HepG2 (cell line): Measurements from ENCODE around the gene SEMA3E. TPM values are rescaled to one million over a fixed set of nuclear protein-coding genes. Genes with fewer than 3 reads are reported as not detected.

ENCODE experiments used
- ATAC-seq: fragments of 200-7000 bp; cut with Tn5 transposase; 3 replicates; pipeline ENCODE4 v1.9.1; 2020; ENCODE audit warnings: mild to moderate bottlenecking, moderate library complexity
- BruUV-seq: library from RNA; stranded (reverse); fragments of 400-500 nt; replicated peaks from 2 replicates; lab custom pipeline; 2021; lab: Mats Ljungman, UMichigan
- CTCF ChIA-PET: fragments of 300-600 bp; formaldehyde crosslinking; extraction: SDS; loops from one replicate; lab custom pipeline; 2021; ENCODE audit warnings: low total read pairs, inconsistent platforms, low intra/inter-chr PET ratio; lab: Yijun Ruan, JAX
- POLR2A ChIA-PET: fragments of 350-600 bp; sonication (Branson Sonifier 250); formaldehyde crosslinking; loops from one replicate; lab custom pipeline; 2020; ENCODE audit warnings: antibody characterized with exemption, inconsistent platforms; lab: Yijun Ruan, JAX
- DNase-seq: peaks from one replicate; pipeline ENCODE4 v3.0.0-alpha.2; 2015; ENCODE audit warnings: low spot score
- FAIRE-seq: peaks from 3 replicates; lab custom pipeline; 2011; peaks lifted over from hg19 to GRCh38; lab: Jason Lieb, UNC
- H2AFZ ChIP-seq: one replicate; pipeline ENCODE4 v1.6.1; 2011; ENCODE audit warnings: low read length, inconsistent platforms
- H3K27ac ChIP-seq: fragments of 300-600 bp; 3 replicates; pipeline ENCODE4 v1.8.0; 2011; ENCODE audit warnings: mixed run types, mild to moderate bottlenecking, mixed read lengths, low read length, inconsistent platforms; ENCODE audit not compliant: insufficient read depth; ENCODE audit errors: extremely low read length
- H3K27me3 ChIP-seq, 2 experiments: fragments of 200-600 bp in 1 of 2; 2 replicates in 1 of 2; 3 replicates in 1 of 2; pipeline versions ENCODE4 v1.6.0 to v1.8.0; 2011; ENCODE audit warnings: low read length in 2 of 2, mild to moderate bottlenecking in 2 of 2, moderate library complexity in 2 of 2, inconsistent platforms in 1 of 2; ENCODE audit not compliant: insufficient read depth in 2 of 2, control insufficient read depth in 1 of 2
- H3K36me3 ChIP-seq, 2 experiments: fragments of 200-600 bp in 1 of 2; replicated peaks in 1 of 2; 2 replicates in 1 of 2; 3 replicates in 1 of 2; pipeline versions ENCODE4 v1.5.1 to v1.8.0; 2011; ENCODE audit warnings: low read length in 2 of 2, inconsistent platforms in 1 of 2; ENCODE audit not compliant: insufficient read depth in 2 of 2, control insufficient read depth in 1 of 2
- H3K4me1 ChIP-seq: 2 replicates; pipeline ENCODE4 v1.5.1; 2012; ENCODE audit warnings: low read length, inconsistent platforms; ENCODE audit not compliant: insufficient read depth
- H3K4me2 ChIP-seq: 2 replicates; pipeline ENCODE4 v1.6.0; 2011; ENCODE audit warnings: low read depth, low read length, inconsistent platforms
- H3K4me3 ChIP-seq, 3 experiments: fragments of 200-600 bp in 1 of 3; sonication (generic), shearing (Covaris generic) in 1 of 3; replicated peaks in 1 of 3; 2 replicates each; pipeline ENCODE4 v1.5.1; 2011 to 2016; ENCODE audit warnings: low read length in 3 of 3, inconsistent platforms in 2 of 3, low read depth in 2 of 3, mild to moderate bottlenecking in 2 of 3, control low read depth in 1 of 3, mixed read lengths in 1 of 3; ENCODE audit not compliant: insufficient read depth in 1 of 3
- H3K79me2 ChIP-seq: one replicate; pipeline ENCODE4 v1.6.1; 2011; ENCODE audit warnings: low read length, inconsistent platforms; ENCODE audit not compliant: insufficient read depth
- H3K9ac ChIP-seq: 2 replicates; pipeline ENCODE4 v1.6.0; 2011; ENCODE audit warnings: mild to moderate bottlenecking, low read depth, low read length, inconsistent platforms; ENCODE audit not compliant: insufficient read depth
- H3K9me3 ChIP-seq: 2 replicates; pipeline ENCODE4 v1.5.1; 2012; ENCODE audit warnings: mild to moderate bottlenecking, low read length
- H4K20me1 ChIP-seq: 2 replicates; pipeline ENCODE4 v1.6.0; 2011; ENCODE audit warnings: inconsistent platforms, mild to moderate bottlenecking, low read length, moderate library complexity; ENCODE audit not compliant: insufficient read depth
- BRF2 ChIP-seq: sonication (generic); formaldehyde crosslinking; IDR thresholded peaks from 2 replicates; pipeline ENCODE4 v1.8.1; 2022; ENCODE audit warnings: mild to moderate bottlenecking, missing genetic modification reagents
- CEBPB ChIP-seq: IDR thresholded peaks from 2 replicates; pipeline ENCODE4 v1.6.1; 2011; ENCODE audit warnings: low read depth, low read length, improper control_type of control experiment, borderline replicate concordance
- FOXO1 ChIP-seq: sonication (generic); formaldehyde crosslinking; IDR thresholded peaks from 2 replicates; pipeline ENCODE4 v1.4.0; 2020; ENCODE audit warnings: missing genetic modification reagents
- IRF1 ChIP-seq: sonication (generic); formaldehyde crosslinking; IDR thresholded peaks from 2 replicates; pipeline ENCODE4 v1.4.0; 2020; ENCODE audit warnings: low read depth, mild to moderate bottlenecking, missing genetic modification reagents
- MEF2D ChIP-seq: sonication (generic); formaldehyde crosslinking; IDR thresholded peaks from 2 replicates; pipeline ENCODE4 v1.5.1; 2020; ENCODE audit warnings: mild to moderate bottlenecking, missing genetic modification reagents
- MIXL1 ChIP-seq: IDR thresholded peaks from 2 replicates; pipeline ENCODE4 v1.6.1; 2016
- NR2F6 ChIP-seq, 2 experiments: IDR thresholded peaks; 2 replicates each; pipeline ENCODE4 v1.6.1; 2016; ENCODE audit warnings: antibody characterized with exemption in 1 of 2, mild to moderate bottlenecking in 1 of 2
- PAF1 ChIP-seq: IDR thresholded peaks from 2 replicates; pipeline ENCODE4 v1.6.1; 2016; ENCODE audit warnings: missing genetic modification reagents, missing compliant biosample characterization
- ZNF549 ChIP-seq: sonication (generic); formaldehyde crosslinking; IDR thresholded peaks from 2 replicates; pipeline ENCODE4 v1.5.0; 2020; ENCODE audit warnings: missing genetic modification reagents
- ZNF674 ChIP-seq: sonication (generic); formaldehyde crosslinking; IDR thresholded peaks from 2 replicates; pipeline ENCODE4 v1.5.0; 2020; ENCODE audit warnings: low read depth, mild to moderate bottlenecking, missing genetic modification reagents
- ZNF878 ChIP-seq: sonication (generic); formaldehyde crosslinking; IDR thresholded peaks from 2 replicates; pipeline ENCODE4 v1.8.1; 2023; ENCODE audit warnings: mild to moderate bottlenecking, missing genetic modification reagents, moderate library complexity
- in situ Hi-C: cut with HindIII; loops from 2 replicates; pipeline ENCODE4 v1.10.0; 2017; ENCODE audit warnings: low pct_unique_long_range_greater_than_20kb; ENCODE audit not compliant: extremely low pct_ligation_motif_present
- intact Hi-C: fragments of 100-400 bp; cut with micrococcal nuclease; formaldehyde crosslinking; loops from one replicate; pipeline ENCODE4 v1.10.0; 2022; ENCODE audit not compliant: unreplicated experiment
- polyA plus RNA-seq, 8 experiments: library from polyadenylated mRNA; depleted of rRNA in 3 of 8; stranded (reverse) in 7 of 8; unstranded in 1 of 8; fragments of >200 nt; fragmentation: Illumina TruSeq in 4 of 8; extraction: Trizol in 4 of 8; gene quantifications; 2 replicates each; pipeline versions ENCODE4 v1.2.1 to v1.2.3, GENCODE V29; 2011 to 2016; ENCODE audit warnings: low read depth in 4 of 8, missing spikeins in 1 of 8, mixed read lengths in 1 of 8; ENCODE audit not compliant: insufficient read depth in 1 of 8
- total RNA-seq, 5 experiments: library from RNA; depleted of rRNA; stranded (reverse); fragments of >200 nt; fragmentation: Illumina TruSeq; extraction: Trizol; gene quantifications; 2 replicates each; pipeline ENCODE4 v1.2.3, GENCODE V29; 2016; ENCODE audit warnings: low read depth in 1 of 5
- TF ChIP-seq, protein P1 (sequence below): sonication (generic); formaldehyde crosslinking; IDR thresholded peaks from 2 replicates; pipeline ENCODE4 v1.8.0; 2022; ENCODE audit warnings: missing genetic modification reagents, mild to moderate bottlenecking, borderline replicate concordance

Gene SEMA3E
- total and polyA plus RNA-seq, 2 of the 13 experiments (the other 11 are each of a cell fraction or from before 2014, with no cell fraction given), result not detected

- intact Hi-C loops, result no loop called here
- POLR2A ChIA-PET, result no interaction called here
- H3K27ac ChIP-seq, result no peak overlapping the region
- no peak overlapping the region for H3K4me2 ChIP-seq
- H3K36me3 ChIP-seq, result no peaks in the 10 kb centered on the region
- DNase-seq, result no peak
- no peaks in the 10 kb centered on the region for H3K4me1 ChIP-seq
- H2AFZ ChIP-seq, result no peak overlapping the region
- no TSS peak for BruUV-seq
- no peaks in the 10 kb centered on the region for H3K27me3 ChIP-seq
- no peaks in the 10 kb centered on the region for H3K9me3 ChIP-seq
- TF ChIP-seq ZNF878 (CRISPR knock-in tag) (no peak), MEF2D (CRISPR knock-in tag) (no peak), ZNF674 (CRISPR knock-in tag) (no peak), ZNF549 (CRISPR knock-in tag) (no peak), PAF1 (CRISPR knock-in tag) (no peak), FOXO1 (CRISPR knock-in tag) (no peak), NR2F6 (IDR thresholded peaks at IDR 0.05) (no peak), NR2F6 (CRISPR knock-in tag; IDR thresholded peaks at IDR 0.05) (no peak), IRF1 (no peak), MIXL1 (CRISPR knock-in tag) (no peak), BRF2 (no peak), CEBPB (no peak)
- TF ChIP-seq, protein P1, sequence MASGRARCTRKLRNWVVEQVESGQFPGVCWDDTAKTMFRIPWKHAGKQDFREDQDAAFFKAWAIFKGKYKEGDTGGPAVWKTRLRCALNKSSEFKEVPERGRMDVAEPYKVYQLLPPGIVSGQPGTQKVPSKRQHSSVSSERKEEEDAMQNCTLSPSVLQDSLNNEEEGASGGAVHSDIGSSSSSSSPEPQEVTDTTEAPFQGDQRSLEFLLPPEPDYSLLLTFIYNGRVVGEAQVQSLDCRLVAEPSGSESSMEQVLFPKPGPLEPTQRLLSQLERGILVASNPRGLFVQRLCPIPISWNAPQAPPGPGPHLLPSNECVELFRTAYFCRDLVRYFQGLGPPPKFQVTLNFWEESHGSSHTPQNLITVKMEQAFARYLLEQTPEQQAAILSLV (CRISPR knock-in tag), result no peak
- TF ChIP-seq, all 625 proteins: peak for 0
- no peaks in the 10 kb centered on the region for H4K20me1 ChIP-seq
- no peak overlapping the region for H3K4me3 ChIP-seq
- in situ Hi-C loops, result no loop called here
- CTCF ChIA-PET, result no interaction called here
- no peaks in the 10 kb centered on the region for H3K79me2 ChIP-seq
- FAIRE-seq, result no peak
- H3K9ac ChIP-seq, result no peak overlapping the region
- no peak for ATAC-seq
These were observed 114.5 kb downstream of the SEMA3E start for GRCh38 chr7:83534488-83534887.
